H4 (cell line): ENCODE measurements around the gene HTRA3. TPM values are rescaled to one million over a fixed set of nuclear protein-coding genes. Genes with fewer than 3 reads are reported as not detected.

Experiments used
- DNase-seq: peaks from one replicate; pipeline ENCODE4 v3.0.0-alpha.2; 2015; ENCODE audit warnings: low spot score
- total RNA-seq: library from RNA; depleted of rRNA; stranded (reverse); fragments of >200 nt; shearing (Covaris generic); gene quantifications from 2 replicates; pipeline ENCODE4 v1.2.3, GENCODE V29; 2014

HTRA3 gene
- total RNA-seq, 1 experiment from 2014 or later = 6.7 TPM

- no peak for DNase-seq
Observed at GRCh38 chr4:8266508-8266907, 3.0 kb upstream of the HTRA3 start.

GRCh38 chr4:8267077-8267476 lies 2.5 kb upstream of the HTRA3 start:
- peak; percentile 44 for DNase-seq

- DNase-seq = no peak
Observed at GRCh38 chr4:8268211-8268610, 1.3 kb upstream of the HTRA3 start.

DNA sequence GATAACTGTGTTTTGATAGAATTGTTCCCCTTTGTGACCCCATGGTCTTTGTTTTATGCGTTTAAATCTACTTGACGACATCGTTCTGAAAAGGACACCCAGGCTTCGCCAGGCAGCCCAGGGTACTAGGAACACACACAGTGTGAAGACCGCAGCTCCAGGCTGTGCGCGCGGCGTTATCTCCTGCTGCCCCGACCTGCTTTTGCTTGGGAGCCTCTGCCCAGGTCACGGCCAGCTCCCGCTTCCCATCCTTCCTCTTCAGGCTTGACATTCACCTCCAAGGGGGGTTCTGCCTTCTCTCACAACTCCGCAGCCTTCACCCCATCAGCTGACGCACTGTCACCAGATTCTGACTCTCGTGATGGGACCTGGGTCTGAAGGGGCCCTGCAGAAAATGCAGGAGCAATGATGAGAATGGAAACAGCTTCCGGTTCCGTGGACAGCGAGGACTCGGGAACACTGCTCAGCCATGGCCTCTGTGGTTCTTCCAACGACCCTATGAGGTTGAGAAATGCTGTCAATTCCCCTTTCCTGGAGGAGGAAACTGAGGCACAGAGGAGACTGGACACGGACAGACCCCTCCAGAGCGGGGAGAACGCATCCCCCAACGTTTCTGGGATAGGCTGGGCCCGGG lies 536 bp upstream of the HTRA3 start:
- no peak for DNase-seq

DNA sequence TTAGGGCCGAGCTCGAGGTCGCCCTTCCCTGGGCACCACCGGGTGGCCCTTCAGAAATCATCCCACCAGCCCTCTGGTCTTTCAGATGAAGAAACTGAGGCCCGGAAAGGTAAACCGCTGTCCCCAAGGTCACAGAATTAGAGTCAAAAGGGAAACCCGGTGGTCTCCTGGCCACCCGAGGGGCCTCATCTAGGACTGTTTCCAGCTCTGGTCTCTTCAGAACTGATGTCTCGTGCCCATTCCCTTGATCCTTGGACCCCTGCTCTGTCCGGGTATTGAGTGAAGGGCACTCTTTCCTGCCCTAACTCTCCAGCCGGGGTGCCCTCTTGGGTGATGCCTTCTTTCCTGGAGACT lies 841 bp downstream of the HTRA3 start:
- DNase-seq = no peak

- no peak for DNase-seq
Observed at GRCh38 chr4:8270912-8271815, 1.6 kb downstream of the HTRA3 start.

- DNase-seq = no peak
Observed at GRCh38 chr4:8271821-8272220, 2.3 kb downstream of the HTRA3 start.

DNA sequence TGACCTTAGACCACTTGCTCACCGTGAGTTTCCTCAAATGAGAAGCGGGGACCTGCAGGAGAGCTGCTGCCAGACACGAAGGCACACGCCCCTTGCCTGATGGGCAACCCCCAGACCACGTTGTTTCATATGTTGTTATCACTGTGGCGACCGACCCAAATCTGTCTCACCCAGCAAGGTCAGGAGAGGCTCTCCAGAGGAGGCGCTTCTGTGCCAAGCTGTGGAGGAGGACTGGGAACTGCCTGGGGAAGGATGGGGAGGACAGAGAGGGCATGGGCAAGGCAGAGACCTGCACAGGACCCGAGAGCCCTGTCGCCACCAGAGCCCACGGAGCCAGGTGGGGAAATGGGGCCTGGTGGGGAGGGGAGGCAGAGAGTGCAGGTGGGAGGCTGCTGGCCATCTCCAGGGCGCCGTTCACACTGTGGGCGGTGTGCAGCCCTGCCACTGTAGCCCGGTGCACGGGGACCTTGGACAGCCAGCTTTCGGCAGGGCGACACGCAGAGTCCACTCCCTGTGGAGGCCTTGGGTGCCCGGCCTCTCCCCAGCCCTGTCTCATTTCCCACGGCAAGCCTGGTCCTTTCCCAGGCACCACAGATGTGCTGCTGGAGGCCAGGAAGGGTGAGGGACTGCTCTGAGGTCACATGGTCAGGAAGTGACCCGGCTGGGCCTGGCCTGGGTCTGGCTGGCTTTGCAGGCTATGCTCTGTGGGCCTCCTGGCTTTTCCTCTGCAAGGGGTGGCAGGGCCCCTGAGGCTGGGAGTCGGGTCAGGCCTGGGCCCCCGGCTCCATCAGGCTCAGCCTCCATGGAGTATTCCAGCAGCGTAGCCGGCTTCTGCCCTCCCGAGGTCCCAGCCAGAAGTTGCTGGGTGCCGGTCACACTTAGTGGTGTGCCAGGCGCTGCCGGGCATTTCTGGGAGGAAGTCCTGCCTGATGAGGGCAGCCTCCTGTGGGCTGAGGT lies 3.2 kb downstream of the HTRA3 start:
- DNase-seq = no peak

DNA sequence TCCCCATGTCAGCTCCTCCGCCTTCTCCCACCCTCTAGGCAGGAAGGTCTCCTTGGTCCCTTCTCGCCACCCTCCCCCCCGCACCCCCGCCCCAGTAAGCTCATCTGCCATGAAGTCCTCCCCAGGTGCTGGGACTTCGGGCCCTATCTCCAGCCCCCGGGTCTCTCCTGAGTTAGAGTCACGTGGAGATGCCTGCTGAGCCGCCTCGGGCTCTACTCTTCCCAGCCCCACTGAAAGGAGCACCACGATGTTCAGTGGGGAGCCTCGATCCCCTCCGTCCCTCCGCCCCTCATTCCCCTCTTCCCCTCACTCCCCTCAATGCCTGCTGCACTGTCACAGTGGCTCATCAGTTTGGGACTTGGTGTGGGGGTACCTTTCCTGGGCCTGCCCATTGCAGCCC lies 3.9 kb downstream of the HTRA3 start:
- no peak for DNase-seq

- DNase-seq = no peak
Observed at GRCh38 chr4:8274066-8274652, 4.6 kb downstream of the HTRA3 start.

DNA sequence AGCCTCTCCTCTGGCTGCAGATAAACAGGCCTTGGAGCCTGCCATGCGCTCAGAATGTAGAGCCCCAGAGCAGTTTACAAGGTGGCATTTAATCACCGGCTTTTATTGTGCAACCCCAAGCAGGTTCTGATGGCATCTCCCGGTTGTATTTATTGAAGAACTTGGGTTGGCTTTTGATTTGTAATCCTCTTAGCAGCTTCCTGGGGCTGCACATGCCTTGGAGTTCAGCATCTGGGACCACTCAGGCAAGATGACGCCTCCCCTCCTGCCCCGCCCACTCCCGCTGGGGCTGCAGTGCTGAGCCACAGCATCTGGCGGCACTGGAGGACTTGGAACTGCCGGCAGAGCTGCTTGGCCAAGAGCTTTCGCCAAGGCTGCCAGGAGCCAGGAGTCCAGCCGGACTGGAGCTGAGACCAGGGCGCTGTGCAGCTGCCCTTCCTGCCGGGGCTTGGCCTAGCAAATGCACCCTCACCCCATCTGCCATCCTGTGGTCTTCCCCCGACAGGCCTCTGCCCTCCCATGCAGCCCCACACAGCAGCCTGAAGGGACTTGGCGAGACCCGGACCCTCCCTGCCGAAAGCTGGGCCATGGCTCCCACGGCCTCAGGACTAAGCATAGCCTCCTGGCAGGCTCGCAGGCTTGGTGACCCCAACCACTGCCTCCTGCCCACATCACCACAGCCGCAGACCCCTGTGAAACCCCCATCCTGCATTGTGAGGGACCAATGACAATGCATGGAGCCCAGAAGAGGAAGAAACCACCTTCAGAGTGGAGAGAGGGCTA lies 5.4 kb downstream of the HTRA3 start:
- peak; percentile 93 for DNase-seq

DNA sequence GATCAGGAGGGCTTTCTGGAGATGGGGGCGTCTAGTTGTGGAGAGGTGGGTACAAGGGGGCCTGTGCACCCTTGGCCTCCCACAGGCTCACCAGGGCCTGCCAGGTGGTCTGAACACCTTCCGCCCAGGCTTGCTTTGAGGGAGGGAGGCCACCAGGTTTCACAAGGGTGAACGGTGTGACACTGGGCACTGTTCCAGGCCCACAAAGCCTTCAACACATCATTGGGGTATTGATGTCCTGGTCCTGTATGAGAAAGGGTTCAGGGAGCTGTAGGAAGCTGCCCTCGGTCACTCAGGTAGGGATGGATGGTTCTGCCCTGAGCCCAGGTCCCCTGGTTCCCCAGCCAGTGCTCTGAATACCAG lies 6.0 kb downstream of the HTRA3 start:
- DNase-seq = no peak

DNA sequence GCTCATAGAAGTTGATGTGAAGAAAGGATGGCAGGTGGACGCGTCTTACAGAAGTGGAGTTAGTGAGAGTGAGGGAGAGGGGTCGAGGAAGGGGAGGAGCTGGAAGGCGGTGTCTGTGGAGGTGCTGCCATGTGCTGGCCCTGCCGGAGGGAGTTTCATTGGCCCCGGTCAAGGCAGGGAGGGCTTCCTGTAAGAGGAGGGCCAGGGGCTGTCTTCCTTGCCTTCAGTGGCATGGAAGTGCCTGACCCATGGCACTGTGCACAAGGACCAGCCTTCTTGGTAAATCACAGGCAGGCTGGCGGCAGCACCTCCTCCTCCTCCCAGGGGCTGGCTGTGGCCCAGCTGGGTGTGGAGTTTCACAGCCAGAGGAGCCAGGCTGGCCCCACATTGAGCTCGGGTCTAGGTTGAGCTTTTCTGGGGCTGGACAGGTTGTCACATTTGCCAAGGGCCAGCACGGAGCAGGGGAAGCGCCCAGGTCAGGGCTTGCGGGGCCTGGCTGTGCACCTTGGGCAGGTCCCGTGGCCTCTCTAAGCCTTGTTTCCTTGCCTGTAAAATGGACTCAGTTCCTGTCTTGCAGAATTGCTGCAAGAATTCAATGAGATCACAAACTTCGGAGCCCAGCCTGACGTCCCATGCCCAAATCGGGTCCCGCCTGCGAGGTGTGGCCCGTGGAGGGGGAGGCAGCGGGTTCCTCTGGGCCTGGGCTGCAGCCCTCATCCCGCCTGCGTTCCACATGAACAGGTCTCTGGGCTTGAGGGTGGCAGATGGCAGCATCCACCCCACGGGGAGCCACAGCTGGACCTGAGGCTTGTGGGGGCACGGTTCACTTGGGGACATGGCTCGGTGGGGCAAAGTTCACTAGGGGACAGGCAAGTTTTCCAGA lies 7.0 kb downstream of the HTRA3 start:
- peak; percentile 66 for DNase-seq

DNA sequence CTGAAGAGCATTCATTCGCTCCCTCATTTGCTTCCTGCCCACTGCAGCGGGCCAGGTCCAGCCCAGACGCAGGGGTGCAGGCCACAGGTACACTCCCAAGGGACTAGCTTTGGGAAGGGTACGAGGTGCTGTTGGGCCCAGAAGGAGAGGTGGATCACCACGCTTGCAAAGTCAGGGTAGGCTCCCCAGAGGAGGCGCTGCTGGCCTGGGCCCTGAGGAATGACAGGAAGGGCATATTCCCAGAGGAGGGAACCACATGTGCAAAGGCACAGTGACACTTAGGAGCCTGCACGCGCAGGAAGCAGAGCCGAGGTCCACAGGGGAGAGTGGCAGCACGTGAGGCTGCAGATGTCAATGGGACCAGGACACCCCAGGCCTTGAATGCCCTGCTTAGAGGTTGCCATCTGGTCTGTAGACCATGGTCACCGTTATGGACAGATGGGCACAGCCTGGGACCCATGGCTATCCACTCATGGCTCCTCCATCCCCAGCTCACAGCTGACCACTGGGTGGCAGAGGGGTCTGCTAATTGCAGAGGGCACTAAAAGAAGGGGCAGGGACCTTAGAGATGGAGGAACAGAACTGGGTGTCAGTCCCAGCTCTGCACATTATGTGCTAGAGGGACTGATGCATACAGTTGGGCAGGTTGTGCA lies 7.9 kb downstream of the HTRA3 start:
- DNase-seq = no peak

DNA sequence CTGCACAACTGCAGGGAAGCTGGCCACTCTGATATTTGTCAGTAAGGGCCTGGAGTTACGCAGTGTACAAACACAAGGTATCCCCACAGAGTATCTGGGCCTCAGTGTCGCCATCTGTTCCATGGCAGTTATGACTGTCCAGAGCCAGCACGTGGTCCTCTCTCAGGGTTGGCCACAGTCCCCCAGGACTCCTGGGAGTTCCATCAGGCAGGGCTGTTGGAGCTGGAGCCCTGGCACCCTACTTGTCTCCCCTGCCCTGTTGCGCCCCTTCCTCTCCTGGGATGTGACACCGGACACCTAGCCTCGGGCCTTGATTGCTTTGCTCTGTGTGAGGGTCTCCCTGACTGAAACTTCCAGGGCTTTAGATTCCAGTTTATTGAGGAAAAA lies 8.4 kb downstream of the HTRA3 start:
- no peak for DNase-seq

DNA sequence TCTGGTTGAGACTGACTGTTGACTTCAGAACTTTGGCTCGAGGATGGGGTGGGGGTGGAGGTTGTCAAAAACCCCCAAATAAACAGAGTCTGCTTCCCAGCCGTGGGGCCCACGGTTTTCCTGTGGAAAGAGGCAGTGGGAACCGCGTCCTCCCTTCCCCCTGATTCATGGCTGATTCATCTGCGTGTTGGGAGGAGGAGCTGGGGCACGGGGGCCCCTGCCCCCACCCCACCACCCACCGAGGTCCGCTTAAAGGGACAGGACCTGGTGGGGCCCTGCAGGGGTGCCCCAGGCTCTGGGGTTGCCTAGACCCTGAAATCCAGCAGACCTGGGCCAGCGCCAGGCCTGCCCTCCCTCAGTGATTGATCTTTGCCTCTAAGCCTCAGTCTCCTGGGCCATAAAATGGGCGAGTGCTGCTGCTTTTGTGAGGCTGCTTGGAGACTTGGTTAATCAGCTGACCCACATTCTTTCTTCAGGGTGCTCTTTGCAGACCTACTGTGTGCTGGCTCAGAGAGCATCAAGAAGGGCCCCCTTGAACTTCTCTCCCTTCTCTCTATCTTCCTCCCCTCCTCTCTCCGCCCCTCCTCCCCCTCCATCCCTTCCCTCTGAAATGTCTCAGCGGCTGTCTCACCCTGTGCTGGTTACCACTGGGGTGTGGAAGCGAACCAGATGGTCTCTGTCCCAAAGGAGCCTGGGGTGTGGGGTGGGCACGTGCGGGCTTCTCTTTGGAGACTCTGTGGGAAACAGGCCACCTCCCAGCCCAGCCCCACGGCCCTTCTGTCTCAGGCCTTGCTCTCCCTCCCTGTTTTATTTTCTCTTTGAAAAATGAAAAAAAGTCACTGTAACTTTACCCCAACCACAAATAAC lies 9.1 kb downstream of the HTRA3 start:
- peak; percentile 72 for DNase-seq

- DNase-seq = no peak
Observed at GRCh38 chr4:8279321-8280157, 10.0 kb downstream of the HTRA3 start.
